ENCODE data around the gene DUSP23. TPM values are rescaled to one million over a fixed set of nuclear protein-coding genes. Genes with fewer than 3 reads are reported as not detected.

The DUSP23 gene
- total and polyA plus RNA-seq, 2 experiments from 2014 or later, result 56.3 to 97.6 TPM

DNA sequence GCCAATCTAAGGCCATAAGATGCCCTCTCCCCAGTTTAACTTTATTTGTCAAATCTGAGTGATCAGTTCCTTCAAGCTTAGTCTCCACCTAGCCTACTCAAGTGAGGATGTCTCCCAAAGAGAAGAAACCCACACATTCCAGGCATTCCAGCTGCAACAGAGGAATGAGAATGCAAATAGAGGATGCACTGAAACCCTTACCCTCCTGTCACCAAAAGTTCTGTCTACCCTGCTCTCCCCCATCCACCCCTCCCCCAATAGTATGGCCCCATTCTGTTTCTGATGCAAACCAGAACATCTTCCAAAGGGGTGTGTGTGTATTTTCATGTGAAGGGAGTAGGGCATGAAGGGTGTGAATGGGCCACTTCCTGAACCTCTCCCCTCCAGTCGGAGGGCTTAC, 3.0 kb downstream of the DUSP23 start:
- Histone ChIP-seq H3K4me2 (peak overlapping the region; percentile 37), H3K79me2 (replicated peaks; ENCODE audit: insufficient read depth) (0 out of 2 replicates have a peak, but pooled peaks cover 6% of the 10 kb centered on the region), H4K20me1 (replicated peaks; ENCODE audit: insufficient read depth) (no peaks in the 10 kb centered on the region), H3K27me3 (ENCODE audit: insufficient read depth) (no peaks in the 10 kb centered on the region), H3K36me3 (ENCODE audit: insufficient read depth) (no peaks in the 10 kb centered on the region), H3K4me3 (peak overlapping the region; percentile 28; the same call in 1 of the 2 replicates), H3K4me1 (ENCODE audit: insufficient read depth) (peaks cover 19% of the 10 kb centered on the region), H2AFZ (no peak overlapping the region), H3F3A (replicated peaks; ENCODE audit: low read depth) (no peaks in the 10 kb centered on the region), H3K9me2 (ENCODE audit: insufficient read depth) (peaks cover 28% of the 10 kb centered on the region), H3K27ac (ENCODE audit: low read depth) (0 out of 2 replicates have a peak overlapping the region, but pooled peaks have one; percentile 29)
- no peak overlapping the region for H3K4me3 Mint-ChIP-seq
- H3K4me1 Mint-ChIP-seq, result peaks cover 30% of the 10 kb centered on the region
- peak; percentile 64 for DNase-seq (ENCODE audit: low spot score)
- no peak overlapping the region for H3K27ac Mint-ChIP-seq
- H3K9me3 Mint-ChIP-seq, result peaks cover 12% of the 10 kb centered on the region; the same call in 2 of the 3 replicates
- H3K36me3 Mint-ChIP-seq (ENCODE audit: low read depth), result peaks cover 27% of the 10 kb centered on the region
- TF ChIP-seq, protein P1, sequence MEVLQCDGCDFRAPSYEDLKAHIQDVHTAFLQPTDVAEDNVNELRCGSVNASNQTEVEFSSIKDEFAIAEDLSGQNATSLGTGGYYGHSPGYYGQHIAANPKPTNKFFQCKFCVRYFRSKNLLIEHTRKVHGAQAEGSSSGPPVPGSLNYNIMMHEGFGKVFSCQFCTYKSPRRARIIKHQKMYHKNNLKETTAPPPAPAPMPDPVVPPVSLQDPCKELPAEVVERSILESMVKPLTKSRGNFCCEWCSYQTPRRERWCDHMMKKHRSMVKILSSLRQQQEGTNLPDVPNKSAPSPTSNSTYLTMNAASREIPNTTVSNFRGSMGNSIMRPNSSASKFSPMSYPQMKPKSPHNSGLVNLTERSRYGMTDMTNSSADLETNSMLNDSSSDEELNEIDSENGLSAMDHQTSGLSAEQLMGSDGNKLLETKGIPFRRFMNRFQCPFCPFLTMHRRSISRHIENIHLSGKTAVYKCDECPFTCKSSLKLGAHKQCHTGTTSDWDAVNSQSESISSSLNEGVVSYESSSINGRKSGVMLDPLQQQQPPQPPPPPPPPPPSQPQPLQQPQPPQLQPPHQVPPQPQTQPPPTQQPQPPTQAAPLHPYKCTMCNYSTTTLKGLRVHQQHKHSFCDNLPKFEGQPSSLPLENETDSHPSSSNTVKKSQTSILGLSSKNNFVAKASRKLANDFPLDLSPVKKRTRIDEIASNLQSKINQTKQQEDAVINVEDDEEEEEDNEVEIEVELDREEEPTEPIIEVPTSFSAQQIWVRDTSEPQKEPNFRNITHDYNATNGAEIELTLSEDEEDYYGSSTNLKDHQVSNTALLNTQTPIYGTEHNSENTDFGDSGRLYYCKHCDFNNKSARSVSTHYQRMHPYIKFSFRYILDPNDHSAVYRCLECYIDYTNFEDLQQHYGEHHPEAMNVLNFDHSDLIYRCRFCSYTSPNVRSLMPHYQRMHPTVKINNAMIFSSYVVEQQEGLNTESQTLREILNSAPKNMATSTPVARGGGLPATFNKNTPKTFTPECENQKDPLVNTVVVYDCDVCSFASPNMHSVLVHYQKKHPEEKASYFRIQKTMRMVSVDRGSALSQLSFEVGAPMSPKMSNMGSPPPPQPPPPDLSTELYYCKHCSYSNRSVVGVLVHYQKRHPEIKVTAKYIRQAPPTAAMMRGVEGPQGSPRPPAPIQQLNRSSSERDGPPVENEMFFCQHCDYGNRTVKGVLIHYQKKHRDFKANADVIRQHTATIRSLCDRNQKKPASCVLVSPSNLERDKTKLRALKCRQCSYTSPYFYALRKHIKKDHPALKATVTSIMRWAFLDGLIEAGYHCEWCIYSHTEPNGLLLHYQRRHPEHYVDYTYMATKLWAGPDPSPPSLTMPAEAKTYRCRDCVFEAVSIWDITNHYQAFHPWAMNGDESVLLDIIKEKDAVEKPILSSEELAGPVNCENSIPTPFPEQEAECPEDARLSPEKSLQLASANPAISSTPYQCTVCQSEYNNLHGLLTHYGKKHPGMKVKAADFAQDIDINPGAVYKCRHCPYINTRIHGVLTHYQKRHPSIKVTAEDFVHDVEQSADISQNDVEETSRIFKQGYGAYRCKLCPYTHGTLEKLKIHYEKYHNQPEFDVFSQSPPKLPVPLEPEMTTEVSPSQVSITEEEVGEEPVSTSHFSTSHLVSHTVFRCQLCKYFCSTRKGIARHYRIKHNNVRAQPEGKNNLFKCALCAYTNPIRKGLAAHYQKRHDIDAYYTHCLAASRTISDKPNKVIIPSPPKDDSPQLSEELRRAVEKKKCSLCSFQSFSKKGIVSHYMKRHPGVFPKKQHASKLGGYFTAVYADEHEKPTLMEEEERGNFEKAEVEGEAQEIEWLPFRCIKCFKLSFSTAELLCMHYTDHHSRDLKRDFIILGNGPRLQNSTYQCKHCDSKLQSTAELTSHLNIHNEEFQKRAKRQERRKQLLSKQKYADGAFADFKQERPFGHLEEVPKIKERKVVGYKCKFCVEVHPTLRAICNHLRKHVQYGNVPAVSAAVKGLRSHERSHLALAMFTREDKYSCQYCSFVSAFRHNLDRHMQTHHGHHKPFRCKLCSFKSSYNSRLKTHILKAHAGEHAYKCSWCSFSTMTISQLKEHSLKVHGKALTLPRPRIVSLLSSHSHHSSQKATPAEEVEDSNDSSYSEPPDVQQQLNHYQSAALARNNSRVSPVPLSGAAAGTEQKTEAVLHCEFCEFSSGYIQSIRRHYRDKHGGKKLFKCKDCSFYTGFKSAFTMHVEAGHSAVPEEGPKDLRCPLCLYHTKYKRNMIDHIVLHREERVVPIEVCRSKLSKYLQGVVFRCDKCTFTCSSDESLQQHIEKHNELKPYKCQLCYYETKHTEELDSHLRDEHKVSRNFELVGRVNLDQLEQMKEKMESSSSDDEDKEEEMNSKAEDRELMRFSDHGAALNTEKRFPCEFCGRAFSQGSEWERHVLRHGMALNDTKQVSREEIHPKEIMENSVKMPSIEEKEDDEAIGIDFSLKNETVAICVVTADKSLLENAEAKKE (CRISPR knock-in tag; IDR thresholded peaks at IDR 0.05), result peak; percentile 87
- TF ChIP-seq JUNB (IDR thresholded peaks at IDR 0.05; ENCODE audit: unreplicated experiment), result no peak
- H3K27me3 Mint-ChIP-seq (ENCODE audit: insufficient read depth, low read depth, poor library complexity), result peaks cover 7% of the 10 kb centered on the region
- ATAC-seq, result no peak

DNA sequence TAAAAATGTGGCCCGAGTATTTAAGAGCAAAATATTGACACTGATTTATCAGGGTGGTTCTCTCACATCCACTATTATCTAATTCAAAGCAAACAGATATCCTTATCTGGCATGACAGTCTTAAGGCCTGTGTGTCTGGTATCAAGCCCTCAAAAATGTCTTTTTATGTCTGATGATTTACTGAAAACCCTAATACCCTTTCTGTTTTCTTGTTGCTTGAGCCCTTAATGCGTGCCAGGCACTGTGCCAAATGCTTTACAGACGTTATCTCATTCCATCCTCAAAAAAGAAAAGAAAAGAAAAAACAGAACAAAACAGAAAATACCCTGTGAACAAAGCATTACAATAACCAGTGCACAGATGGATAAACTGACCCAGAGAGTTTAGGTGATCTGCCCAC, 5.7 kb downstream of the DUSP23 start:
- H3K27ac Mint-ChIP-seq, result no peak overlapping the region
- no peak overlapping the region for H3K4me2 ChIP-seq
- ATAC-seq, result no peak

More for the DNA sequence above, 5.7 kb downstream of the DUSP23 start:
- peaks cover 9% of the 10 kb centered on the region for H3K27me3 Mint-ChIP-seq (ENCODE audit: insufficient read depth, low read depth, poor library complexity)
- H3K27ac ChIP-seq (ENCODE audit: low read depth), result no peak overlapping the region
- peaks cover 10% of the 10 kb centered on the region; the same call in 2 of the 3 replicates for H3K9me3 Mint-ChIP-seq
- no peaks in the 10 kb centered on the region for H3K36me3 ChIP-seq (ENCODE audit: insufficient read depth)
- no peaks in the 10 kb centered on the region for H4K20me1 ChIP-seq (replicated peaks; ENCODE audit: insufficient read depth)
- H3K4me1 ChIP-seq (ENCODE audit: insufficient read depth), result peaks cover 19% of the 10 kb centered on the region
- peaks cover 25% of the 10 kb centered on the region for H3K36me3 Mint-ChIP-seq (ENCODE audit: low read depth)
- H3F3A ChIP-seq (replicated peaks; ENCODE audit: low read depth), result no peaks in the 10 kb centered on the region
- no peak overlapping the region for H2AFZ ChIP-seq
- H3K4me3 ChIP-seq, result no peak overlapping the region
- no peak for DNase-seq (ENCODE audit: low spot score)
- no peak overlapping the region for H3K4me3 Mint-ChIP-seq
- peaks cover 28% of the 10 kb centered on the region for H3K9me2 ChIP-seq (ENCODE audit: insufficient read depth)
- TF ChIP-seq ZNF331 (CRISPR knock-in tag; IDR thresholded peaks at IDR 0.05; ENCODE audit: low read depth), result no peak
- TF ChIP-seq, protein P2, sequence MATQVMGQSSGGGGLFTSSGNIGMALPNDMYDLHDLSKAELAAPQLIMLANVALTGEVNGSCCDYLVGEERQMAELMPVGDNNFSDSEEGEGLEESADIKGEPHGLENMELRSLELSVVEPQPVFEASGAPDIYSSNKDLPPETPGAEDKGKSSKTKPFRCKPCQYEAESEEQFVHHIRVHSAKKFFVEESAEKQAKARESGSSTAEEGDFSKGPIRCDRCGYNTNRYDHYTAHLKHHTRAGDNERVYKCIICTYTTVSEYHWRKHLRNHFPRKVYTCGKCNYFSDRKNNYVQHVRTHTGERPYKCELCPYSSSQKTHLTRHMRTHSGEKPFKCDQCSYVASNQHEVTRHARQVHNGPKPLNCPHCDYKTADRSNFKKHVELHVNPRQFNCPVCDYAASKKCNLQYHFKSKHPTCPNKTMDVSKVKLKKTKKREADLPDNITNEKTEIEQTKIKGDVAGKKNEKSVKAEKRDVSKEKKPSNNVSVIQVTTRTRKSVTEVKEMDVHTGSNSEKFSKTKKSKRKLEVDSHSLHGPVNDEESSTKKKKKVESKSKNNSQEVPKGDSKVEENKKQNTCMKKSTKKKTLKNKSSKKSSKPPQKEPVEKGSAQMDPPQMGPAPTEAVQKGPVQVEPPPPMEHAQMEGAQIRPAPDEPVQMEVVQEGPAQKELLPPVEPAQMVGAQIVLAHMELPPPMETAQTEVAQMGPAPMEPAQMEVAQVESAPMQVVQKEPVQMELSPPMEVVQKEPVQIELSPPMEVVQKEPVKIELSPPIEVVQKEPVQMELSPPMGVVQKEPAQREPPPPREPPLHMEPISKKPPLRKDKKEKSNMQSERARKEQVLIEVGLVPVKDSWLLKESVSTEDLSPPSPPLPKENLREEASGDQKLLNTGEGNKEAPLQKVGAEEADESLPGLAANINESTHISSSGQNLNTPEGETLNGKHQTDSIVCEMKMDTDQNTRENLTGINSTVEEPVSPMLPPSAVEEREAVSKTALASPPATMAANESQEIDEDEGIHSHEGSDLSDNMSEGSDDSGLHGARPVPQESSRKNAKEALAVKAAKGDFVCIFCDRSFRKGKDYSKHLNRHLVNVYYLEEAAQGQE (IDR thresholded peaks at IDR 0.05; ENCODE audit: unreplicated experiment), result no peak
- TF ChIP-seq NANOG (IDR thresholded peaks at IDR 0.05; ENCODE audit: borderline replicate concordance), result no peak
- TF ChIP-seq ZNF114 (CRISPR knock-in tag; IDR thresholded peaks at IDR 0.05), result no peak
- H3K79me2 ChIP-seq (replicated peaks; ENCODE audit: insufficient read depth), result 0 out of 2 replicates have a peak, but pooled peaks cover 6% of the 10 kb centered on the region
- no peaks in the 10 kb centered on the region for H3K27me3 ChIP-seq (ENCODE audit: insufficient read depth)
- H3K4me1 Mint-ChIP-seq, result peaks cover 28% of the 10 kb centered on the region
